Measurements from ENCODE around the gene NDRG4. TPM values are rescaled to one million over a fixed set of nuclear protein-coding genes. Genes with fewer than 3 reads are reported as not detected.

NDRG4 gene
- total and polyA plus RNA-seq, 2 experiments from 2014 or later: 8.6 to 8.7 TPM

DNA sequence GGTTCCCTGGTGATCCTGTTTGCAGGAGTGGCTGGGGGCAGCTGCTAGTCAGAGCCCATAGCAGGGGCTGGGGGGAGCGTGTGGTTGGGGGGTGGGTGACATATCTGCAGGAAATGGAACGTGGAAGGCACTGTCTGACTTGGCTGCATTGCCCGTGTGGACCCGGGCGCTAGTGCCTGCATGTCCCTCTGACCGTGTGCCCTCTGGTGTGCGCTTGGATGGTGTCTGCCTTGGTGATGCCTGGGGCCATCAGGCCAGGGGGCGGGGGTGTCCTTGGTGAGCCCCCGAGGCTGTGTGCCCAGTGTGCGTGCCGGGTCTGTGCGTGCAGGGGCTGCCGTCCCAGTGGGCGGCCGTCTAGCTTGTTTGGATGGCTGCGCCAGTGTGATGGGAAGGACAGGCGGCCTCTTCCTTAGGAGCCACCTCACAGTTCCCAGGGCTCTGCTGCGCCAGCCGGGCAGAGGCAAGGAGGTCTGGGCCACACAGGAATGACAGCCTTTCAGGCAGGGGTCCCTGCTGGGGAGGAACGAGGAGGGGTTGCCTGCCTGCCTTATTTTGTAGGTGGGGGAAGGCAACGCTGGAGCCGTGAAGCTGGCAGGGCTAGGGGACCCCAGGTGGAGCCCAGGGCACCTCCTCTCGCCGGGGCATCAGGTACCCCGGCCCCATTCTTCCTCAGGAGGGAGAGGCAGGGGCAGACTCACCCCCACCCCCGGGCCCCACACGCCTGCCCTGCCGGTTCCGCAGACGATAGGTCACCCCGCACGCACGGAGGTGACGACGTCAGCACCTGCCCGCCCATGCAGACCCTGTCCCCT, 693 bp downstream of the NDRG4 start:
- WGBS (ENCODE audit: low lambda C conversion rate, missing lambda C conversion rate): 13% methylated on average over 33 of the region's 36 CpGs
- Histone ChIP-seq H2AFZ (peak overlapping the region; percentile 15), H3K27me3 (peaks cover 3% of the 10 kb centered on the region)

DNA sequence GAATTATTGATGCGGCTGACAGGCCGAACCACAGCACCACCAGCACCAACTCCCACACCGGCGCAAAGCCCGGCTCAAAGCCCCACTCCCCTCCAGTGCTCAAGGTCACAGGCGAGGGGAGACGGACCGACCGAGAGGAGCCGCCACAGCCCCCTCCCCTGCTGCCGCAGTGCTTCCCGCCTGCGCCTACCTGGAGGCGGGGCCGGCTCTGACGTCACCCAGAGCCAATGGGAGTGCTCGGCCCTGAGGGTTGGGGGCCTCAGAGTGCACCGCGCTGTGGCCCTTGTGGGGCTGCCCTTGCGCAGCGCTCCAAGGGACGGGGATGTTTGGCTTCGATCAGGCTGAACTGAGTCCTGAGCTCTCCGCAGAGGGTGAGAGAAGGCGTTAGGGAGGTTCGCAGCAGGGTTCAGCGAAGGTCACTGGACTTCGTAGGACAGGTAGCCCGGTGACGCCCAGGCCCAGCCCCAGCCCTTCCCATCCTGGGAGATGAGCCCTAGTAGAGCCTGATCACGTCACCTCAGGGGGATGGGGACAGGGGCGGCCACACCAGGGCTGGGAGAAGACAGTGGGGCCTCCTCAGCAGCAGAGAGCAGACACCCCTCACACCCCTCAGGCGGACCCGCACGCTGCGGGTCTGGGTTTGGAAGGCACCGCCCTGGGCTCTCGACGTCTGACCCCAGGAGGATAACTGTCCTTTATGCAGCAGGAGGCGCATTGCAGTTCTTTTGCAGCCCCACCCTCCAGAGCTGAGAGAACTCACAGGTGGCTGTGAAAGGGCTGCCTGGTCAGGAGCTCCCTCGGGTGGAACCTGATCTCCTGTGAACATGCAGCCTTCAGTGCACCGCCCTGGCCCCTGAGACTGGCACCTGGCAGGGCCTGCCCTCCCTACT, 1.5 kb downstream of the NDRG4 start:
- no peaks in the 10 kb centered on the region for H3K36me3 ChIP-seq (replicated peaks; ENCODE audit: insufficient read depth, low read depth)
- peaks cover 7% of the 10 kb centered on the region for H3K4me1 ChIP-seq (ENCODE audit: insufficient read depth)
- peak overlapping the region; percentile 89 for H3K4me2 ChIP-seq
- WGBS (ENCODE audit: low lambda C conversion rate, missing lambda C conversion rate): 17% methylated on average over 42 of the region's 42 CpGs
- TF ChIP-seq, protein P1, sequence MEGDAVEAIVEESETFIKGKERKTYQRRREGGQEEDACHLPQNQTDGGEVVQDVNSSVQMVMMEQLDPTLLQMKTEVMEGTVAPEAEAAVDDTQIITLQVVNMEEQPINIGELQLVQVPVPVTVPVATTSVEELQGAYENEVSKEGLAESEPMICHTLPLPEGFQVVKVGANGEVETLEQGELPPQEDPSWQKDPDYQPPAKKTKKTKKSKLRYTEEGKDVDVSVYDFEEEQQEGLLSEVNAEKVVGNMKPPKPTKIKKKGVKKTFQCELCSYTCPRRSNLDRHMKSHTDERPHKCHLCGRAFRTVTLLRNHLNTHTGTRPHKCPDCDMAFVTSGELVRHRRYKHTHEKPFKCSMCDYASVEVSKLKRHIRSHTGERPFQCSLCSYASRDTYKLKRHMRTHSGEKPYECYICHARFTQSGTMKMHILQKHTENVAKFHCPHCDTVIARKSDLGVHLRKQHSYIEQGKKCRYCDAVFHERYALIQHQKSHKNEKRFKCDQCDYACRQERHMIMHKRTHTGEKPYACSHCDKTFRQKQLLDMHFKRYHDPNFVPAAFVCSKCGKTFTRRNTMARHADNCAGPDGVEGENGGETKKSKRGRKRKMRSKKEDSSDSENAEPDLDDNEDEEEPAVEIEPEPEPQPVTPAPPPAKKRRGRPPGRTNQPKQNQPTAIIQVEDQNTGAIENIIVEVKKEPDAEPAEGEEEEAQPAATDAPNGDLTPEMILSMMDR (IDR thresholded peaks at IDR 0.05; ENCODE audit: poor library complexity): no peak
- TF ChIP-seq EZH2 (IDR thresholded peaks at IDR 0.05; ENCODE audit: borderline replicate concordance): no peak
- H3K9me2 ChIP-seq (replicated peaks; ENCODE audit: insufficient read depth): no peaks in the 10 kb centered on the region
- peak overlapping the region; percentile 43 for H3K4me3 ChIP-seq
- no peaks in the 10 kb centered on the region for H3K9me3 ChIP-seq (ENCODE audit: low read depth)
- H3K27ac ChIP-seq: no peak overlapping the region
- no peaks in the 10 kb centered on the region for H4K20me1 ChIP-seq (ENCODE audit: insufficient read depth, poor library complexity, severe bottlenecking)
- H3K79me2 ChIP-seq: no peaks in the 10 kb centered on the region
- peak overlapping the region; percentile 8 for H2AFZ ChIP-seq
- H3K27me3 ChIP-seq: peaks cover 3% of the 10 kb centered on the region
- peak; percentile 76 for DNase-seq (ENCODE audit: low spot score)

More for the DNA sequence above, 693 bp downstream of the NDRG4 start:
- peak overlapping the region; percentile 89 for H3K4me2 ChIP-seq
- H3K36me3 ChIP-seq (replicated peaks; ENCODE audit: insufficient read depth, low read depth): no peaks in the 10 kb centered on the region
- TF ChIP-seq EZH2phosphoT487 (IDR thresholded peaks at IDR 0.05; ENCODE audit: low read depth, severe bottlenecking, unreplicated experiment): no peak
- TF ChIP-seq, protein P1 (IDR thresholded peaks at IDR 0.05; ENCODE audit: poor library complexity): no peak
- no peak for TF ChIP-seq EZH2 (IDR thresholded peaks at IDR 0.05; ENCODE audit: borderline replicate concordance)
- H4K20me1 ChIP-seq (ENCODE audit: insufficient read depth, poor library complexity, severe bottlenecking): no peaks in the 10 kb centered on the region
- H3K27ac ChIP-seq: no peak overlapping the region
- no peaks in the 10 kb centered on the region for H3K9me2 ChIP-seq (replicated peaks; ENCODE audit: insufficient read depth)
- peak; percentile 26 for DNase-seq (ENCODE audit: low spot score)
- H3K79me2 ChIP-seq: no peaks in the 10 kb centered on the region
- H3K9me3 ChIP-seq (ENCODE audit: low read depth): no peaks in the 10 kb centered on the region
- peak overlapping the region; percentile 43 for H3K4me3 ChIP-seq
- peaks cover 7% of the 10 kb centered on the region for H3K4me1 ChIP-seq (ENCODE audit: insufficient read depth)

DNA sequence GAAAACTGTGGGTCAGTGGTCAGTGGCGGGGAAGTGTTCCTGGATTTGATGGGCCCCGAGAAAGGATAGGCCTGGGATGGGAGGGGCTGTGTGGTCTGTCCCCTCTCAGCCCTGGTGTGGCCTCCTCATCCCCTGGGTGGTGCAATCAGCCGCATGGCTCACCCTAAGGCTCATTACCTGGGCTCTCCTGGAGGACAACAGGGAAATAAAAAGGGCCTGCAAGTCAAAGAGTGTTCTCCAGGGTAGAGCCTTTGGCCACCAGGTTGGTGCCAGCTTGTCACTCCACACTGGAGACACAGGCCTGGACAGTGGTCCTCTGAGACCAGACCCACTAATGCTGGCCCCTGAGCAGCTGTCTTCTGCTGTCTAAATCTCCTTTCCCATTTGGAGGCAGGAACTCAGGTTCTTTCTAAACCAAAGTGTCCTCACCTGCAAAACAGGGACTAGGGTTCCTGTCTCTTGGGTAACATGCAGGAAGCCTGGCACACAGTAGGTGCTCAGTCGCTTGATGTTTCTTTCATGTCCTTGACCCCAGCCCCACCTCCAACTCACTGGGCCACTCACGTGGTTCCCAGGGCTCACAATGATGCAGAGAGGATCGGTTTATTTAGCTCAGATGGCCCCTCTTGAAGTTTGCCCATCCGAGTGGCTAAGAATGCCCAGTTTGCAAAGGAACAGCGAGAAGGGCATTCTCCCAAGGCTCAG, 2.4 kb downstream of the NDRG4 start:
- no peak overlapping the region for H3K27ac ChIP-seq
- no peaks in the 10 kb centered on the region for H4K20me1 ChIP-seq (ENCODE audit: insufficient read depth, poor library complexity, severe bottlenecking)
- WGBS (ENCODE audit: low lambda C conversion rate, missing lambda C conversion rate): 76% methylated on average over 8 of the region's 8 CpGs
- H3K36me3 ChIP-seq (replicated peaks; ENCODE audit: insufficient read depth, low read depth): no peaks in the 10 kb centered on the region
- H3K4me1 ChIP-seq (ENCODE audit: insufficient read depth): peaks cover 7% of the 10 kb centered on the region
- TF ChIP-seq EZH2phosphoT487 (IDR thresholded peaks at IDR 0.05; ENCODE audit: low read depth, severe bottlenecking, unreplicated experiment) (no peak), EZH2 (IDR thresholded peaks at IDR 0.05; ENCODE audit: borderline replicate concordance) (no peak)
- TF ChIP-seq, protein P1 (IDR thresholded peaks at IDR 0.05; ENCODE audit: poor library complexity): no peak
- peaks cover 3% of the 10 kb centered on the region for H3K27me3 ChIP-seq
- no peak overlapping the region for H2AFZ ChIP-seq
- H3K9me2 ChIP-seq (replicated peaks; ENCODE audit: insufficient read depth): no peaks in the 10 kb centered on the region
- no peaks in the 10 kb centered on the region for H3K79me2 ChIP-seq
- no peak overlapping the region for H3K4me3 ChIP-seq
- DNase-seq (ENCODE audit: low spot score): no peak
- no peaks in the 10 kb centered on the region for H3K9me3 ChIP-seq (ENCODE audit: low read depth)
- H3K4me2 ChIP-seq: no peak overlapping the region

Measured in hepatocyte (in vitro differentiated cells).